ENCODE data around the gene ORAI2. TPM values are rescaled to one million over a fixed set of nuclear protein-coding genes. Genes with fewer than 3 reads are reported as not detected.
"Not testable (repeated sequence)": the region's sequence is repeated elsewhere in the genome, so short reads cannot be mapped to it uniquely, and the experiment has no call there.

ORAI2 gene
- total RNA-seq, 4 donors from 2014 or later = 6.2 to 16.0 (median 12.3) TPM

DNA sequence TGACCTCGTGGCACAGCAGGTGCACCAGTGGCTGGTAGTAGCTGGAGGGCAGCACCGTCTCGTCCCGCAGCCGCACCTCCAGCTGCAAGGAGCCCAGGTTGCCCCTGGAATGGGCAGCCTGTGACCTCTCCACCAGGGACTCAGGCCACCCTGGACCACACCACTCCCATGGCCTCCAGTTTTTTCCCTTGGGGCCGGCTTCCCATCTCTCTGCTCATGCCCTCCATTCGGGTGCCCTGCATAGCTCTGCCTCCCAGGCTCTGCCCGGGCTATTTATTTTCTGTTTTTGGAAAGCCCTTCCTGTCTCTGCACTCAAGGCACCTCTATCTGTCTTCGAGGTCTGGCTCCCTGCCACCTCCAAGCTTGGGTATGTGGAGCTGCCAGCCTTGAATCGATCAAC lies 63.5 kb downstream of the ORAI2 start:
- DNase-seq (ENCODE audit: extremely low spot score); H3K4me1 ChIP-seq; H3K9me3 ChIP-seq; H3K27me3 ChIP-seq; intact Hi-C loops (cut with DNase I); H3K27ac ChIP-seq (replicated peaks in 1 of 4); H3K4me3 ChIP-seq; H3K36me3 ChIP-seq: not testable (repeated sequence)
- WGBS = 68% methylated on average over 3 of the region's 10 CpGs

- intact Hi-C loops (cut with DNase I); H3K36me3 ChIP-seq; DNase-seq (ENCODE audit: extremely low spot score); H3K4me3 ChIP-seq; H3K9me3 ChIP-seq; H3K4me1 ChIP-seq; H3K27ac ChIP-seq (replicated peaks in 1 of 4); H3K27me3 ChIP-seq: not testable (repeated sequence)
- WGBS = no CpG with 5 or more reads among the region's 5 CpGs
These were observed 63.9 kb downstream of the ORAI2 start for GRCh38 chr7:102497308-102497707.

DNA sequence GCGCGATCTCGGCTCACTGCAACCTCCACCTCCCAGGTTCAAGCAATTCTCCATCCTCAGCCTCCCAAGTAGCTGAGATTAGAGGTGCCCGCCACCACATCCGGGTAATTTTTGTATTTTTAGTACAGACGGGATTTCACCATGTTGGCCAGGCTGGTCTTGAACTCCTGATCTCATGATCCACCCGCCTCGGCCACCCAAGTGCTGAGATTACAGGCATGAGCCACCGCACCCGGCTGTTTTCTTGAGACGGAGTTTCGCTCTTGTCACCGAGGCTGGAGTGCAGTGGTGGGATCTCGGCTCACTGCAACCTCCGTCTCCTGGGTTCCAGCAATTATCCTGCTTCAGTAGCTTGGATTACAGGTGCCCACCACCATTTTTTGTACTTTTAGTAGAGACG lies 64.9 kb downstream of the ORAI2 start:
- H3K4me1 ChIP-seq; H3K4me3 ChIP-seq; H3K9me3 ChIP-seq; H3K36me3 ChIP-seq; DNase-seq (ENCODE audit: extremely low spot score); H3K27ac ChIP-seq (replicated peaks in 1 of 4); intact Hi-C loops (cut with DNase I); H3K27me3 ChIP-seq: not testable (repeated sequence)
- WGBS = 90% methylated on average over 13 of the region's 16 CpGs

DNA sequence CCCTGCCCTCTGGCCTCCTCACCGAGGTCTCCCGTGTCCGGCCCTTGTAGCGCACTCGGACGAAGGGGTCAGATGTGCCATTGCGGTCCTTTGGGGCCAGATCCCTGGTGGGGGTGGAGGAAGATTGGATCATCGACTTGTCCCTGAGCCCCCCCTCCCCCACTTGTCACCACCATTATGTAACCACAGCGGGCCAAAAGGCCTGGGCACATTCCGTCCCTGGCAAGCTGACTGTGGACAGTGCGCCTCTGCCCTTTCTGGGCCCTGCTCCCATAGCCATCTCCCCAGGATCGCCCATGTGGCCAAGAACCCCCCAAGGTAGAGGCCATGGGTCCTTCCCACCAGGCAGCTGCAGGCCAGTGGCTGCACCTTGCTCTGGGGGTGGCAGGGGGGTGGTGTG lies 69.8 kb downstream of the ORAI2 start:
- DNase-seq (ENCODE audit: extremely low spot score); H3K36me3 ChIP-seq; H3K4me3 ChIP-seq; H3K27ac ChIP-seq (replicated peaks in 1 of 4); intact Hi-C loops (cut with DNase I); H3K27me3 ChIP-seq; H3K4me1 ChIP-seq; H3K9me3 ChIP-seq: not testable (repeated sequence)
- WGBS = no CpG with 5 or more reads among the region's 12 CpGs

GRCh38 chr7:102505298-102506185 lies 72.2 kb downstream of the ORAI2 start:
- H3K4me3 ChIP-seq; H3K36me3 ChIP-seq; H3K27me3 ChIP-seq; H3K4me1 ChIP-seq; DNase-seq (ENCODE audit: extremely low spot score); intact Hi-C loops (cut with DNase I); H3K9me3 ChIP-seq: not testable (repeated sequence)
- H3K27ac ChIP-seq (replicated peaks in 1 of 4) = peak overlapping the region in 1 of 4 donors; percentile 51
- no CpG with 5 or more reads among the region's 24 CpGs for WGBS

Small RNAs within 50 kb of the gene (small RNA-seq; reads per million reads assigned to genes)
- gene MIR548O = 0 reads per million in 3 donors

Other genes starting within 250 kb of the ORAI2 start
- 10 to 100 TPM in 1 of 4 donors, 1 to 10 TPM in 3; 3.7 to 10.9 (median 8.9) TPM for gene SH2B2, start 146.7 kb upstream of the ORAI2 start, total RNA-seq
- not detected for gene SPDYE6, start 77.1 kb upstream of the ORAI2 start, total RNA-seq
- gene PRKRIP1, start 37.2 kb upstream of the ORAI2 start, total RNA-seq = 10 to 100 TPM; 14.7 to 21.6 (median 19.2) TPM
- gene ALKBH4, start 31.3 kb downstream of the ORAI2 start, total RNA-seq = 10 to 100 TPM in 3 of 4 donors, 1 to 10 TPM in 1; 8.3 to 19.4 (median 16.0) TPM
- 10 to 100 TPM in 3 of 4 donors, 1 to 10 TPM in 1; 10.0 to 32.7 (median 17.0) TPM for gene LRWD1, start 31.4 kb downstream of the ORAI2 start, total RNA-seq
- 10 to 100 TPM; 20.7 to 31.1 (median 25.8) TPM for gene POLR2J, start 45.3 kb downstream of the ORAI2 start, total RNA-seq
- gene RASA4B, start 84.2 kb downstream of the ORAI2 start, total RNA-seq = 10 to 100 TPM in 3 of 4 donors, 1 to 10 TPM in 1; 4.2 to 39.2 (median 18.5) TPM
- gene UPK3BL2, start 110.1 kb downstream of the ORAI2 start, total RNA-seq = 1 to 10 TPM; 1.2 to 7.1 (median 2.0) TPM
- not detected for gene SPDYE2, start 117.7 kb downstream of the ORAI2 start, total RNA-seq
- 10 to 100 TPM in 2 of 4 donors, 1 to 10 TPM in 2; 6.3 to 15.6 (median 11.0) TPM for gene POLR2J3, start 139.0 kb downstream of the ORAI2 start, total RNA-seq
- gene RASA4, start 183.2 kb downstream of the ORAI2 start, total RNA-seq = 10 to 100 TPM; 32.0 to 73.9 (median 39.7) TPM
- 10 to 100 TPM; 15.9 to 36.4 (median 18.6) TPM for gene UPK3BL1, start 209.2 kb downstream of the ORAI2 start, total RNA-seq
- gene SPDYE2B, start 216.7 kb downstream of the ORAI2 start, total RNA-seq = not detected
- 1 to 10 TPM in 3 of 4 donors, under 1 TPM in 1; 0.45 to 3.7 (median 1.9) TPM for gene POLR2J2, start 238.1 kb downstream of the ORAI2 start, total RNA-seq